Adrenal gland (tissue), 5 donors: ENCODE results near the gene ZNF600.

Experiments
- CTCF ChIP-seq, 6 experiments: fragments of 450-650 bp in 4 of 6; fragments of 200-600 bp in 2 of 6; sonication (generic) in 1 of 6; IDR thresholded peaks; 1 replicate in 5 of 6; 2 replicates in 1 of 6; pipeline versions ENCODE4 v1.5.1 to v1.8.0; 2016 to 2021; ENCODE audit warnings: antibody characterized with exemption in 6 of 6, mild to moderate bottlenecking in 2 of 6, moderate library complexity in 1 of 6
- POLR2A ChIP-seq, 2 donors: fragments of 450-650 bp; IDR thresholded peaks; one replicate each; pipeline ENCODE4 v1.6.1; 2017; ENCODE audit warnings: antibody characterized with exemption in 2 of 2, mild to moderate bottlenecking in 2 of 2, moderate library complexity in 1 of 2
- donor health status: DM: no; HTN: no; CAD: no.

GRCh38 chr19:52716522-52716921 lies 70.1 kb downstream of the ZNF600 start:
- no peak for TF ChIP-seq CTCF (IDR thresholded peaks at IDR 0.05)
- TF ChIP-seq POLR2A (IDR thresholded peaks at IDR 0.05): no peak
